Activated CD8-positive, alpha-beta memory T cell treated with anti-CD3 and anti-CD28 coated beads for 48 hours (primary cell): ENCODE results near the gene TMOD1.

Source experiments
- DNase-seq, 3 experiments: peaks; one replicate each; pipeline ENCODE4 v3.0.0-alpha.2; 2020; ENCODE audit warnings: low read depth in 2 of 3, low spot score in 2 of 3

TMOD1 gene

GRCh38 chr9:97516111-97516510 is 14.6 kb downstream of the TMOD1 start:
- no peak for DNase-seq

DNA sequence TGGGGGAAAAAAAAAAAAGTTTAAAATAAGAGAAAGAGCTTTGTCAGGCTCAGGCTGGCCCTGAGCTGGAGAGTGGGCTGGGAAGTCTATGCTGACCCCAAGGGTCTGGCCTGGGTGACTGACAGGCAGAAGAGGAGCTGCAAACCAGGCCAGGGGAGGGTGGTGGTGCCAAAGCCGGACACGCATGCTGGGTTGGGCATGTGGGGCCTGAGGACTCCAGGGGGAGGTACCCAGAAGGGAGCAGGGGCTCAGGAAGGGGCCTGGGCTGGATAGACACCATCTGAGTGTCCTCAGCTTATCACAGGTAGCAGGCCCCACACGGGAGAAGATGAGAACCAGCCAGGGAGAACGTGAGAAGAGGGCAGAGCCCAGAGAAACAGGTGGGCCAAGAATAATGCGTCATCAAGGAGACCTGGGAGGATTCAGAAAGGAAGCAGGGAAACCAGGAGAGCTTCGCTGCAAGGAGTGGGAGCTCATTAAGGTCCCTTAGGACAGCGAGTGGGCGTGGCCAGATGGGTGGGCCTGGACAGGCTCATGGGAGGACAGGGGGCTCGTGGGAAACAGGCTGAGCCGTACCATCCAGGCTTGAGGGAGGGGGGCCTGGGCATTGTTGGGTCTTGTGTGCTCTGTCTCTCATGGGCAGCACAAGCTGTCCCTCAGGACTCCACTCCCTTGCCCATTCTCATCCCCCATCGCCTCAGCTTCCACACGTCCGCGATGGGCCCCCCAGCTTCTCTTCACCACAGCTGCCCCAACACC is 16.0 kb downstream of the TMOD1 start:
- DNase-seq = no peak

DNA sequence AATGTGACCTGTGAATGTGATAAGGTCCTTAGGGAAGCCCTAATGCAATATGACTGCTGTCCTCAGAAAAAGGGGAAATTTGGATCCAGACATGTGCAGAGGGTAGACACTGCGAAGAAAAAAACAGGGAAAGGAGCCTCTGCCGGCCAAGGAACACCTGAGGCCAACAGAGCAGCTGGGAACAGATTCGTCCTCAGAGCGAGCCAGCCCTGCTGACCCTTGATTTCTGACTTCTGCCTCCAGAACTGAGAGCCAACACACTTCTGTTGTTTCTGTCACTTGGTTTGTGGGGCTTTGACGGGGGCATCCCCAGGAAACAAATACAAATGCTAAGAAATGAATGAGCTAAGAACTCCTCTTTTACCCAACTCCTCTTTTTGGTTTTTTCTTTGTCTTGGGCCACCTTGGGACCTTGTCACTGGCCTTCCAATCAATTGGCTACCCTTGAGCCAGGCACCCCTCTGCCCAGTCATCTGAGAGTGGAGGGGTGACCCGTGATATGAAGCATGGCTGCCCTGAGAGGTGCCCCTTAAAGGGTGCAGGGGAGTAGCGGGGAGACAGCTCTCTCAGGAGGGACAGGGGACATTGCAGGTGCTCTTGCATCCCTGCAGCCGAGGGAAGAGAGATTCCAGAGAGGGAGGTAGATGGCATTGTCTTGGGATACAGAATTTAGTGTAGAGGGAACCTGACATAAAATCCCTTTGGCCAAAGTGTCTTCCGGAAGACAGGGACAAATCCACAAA is 16.9 kb downstream of the TMOD1 start:
- no peak for DNase-seq

DNA sequence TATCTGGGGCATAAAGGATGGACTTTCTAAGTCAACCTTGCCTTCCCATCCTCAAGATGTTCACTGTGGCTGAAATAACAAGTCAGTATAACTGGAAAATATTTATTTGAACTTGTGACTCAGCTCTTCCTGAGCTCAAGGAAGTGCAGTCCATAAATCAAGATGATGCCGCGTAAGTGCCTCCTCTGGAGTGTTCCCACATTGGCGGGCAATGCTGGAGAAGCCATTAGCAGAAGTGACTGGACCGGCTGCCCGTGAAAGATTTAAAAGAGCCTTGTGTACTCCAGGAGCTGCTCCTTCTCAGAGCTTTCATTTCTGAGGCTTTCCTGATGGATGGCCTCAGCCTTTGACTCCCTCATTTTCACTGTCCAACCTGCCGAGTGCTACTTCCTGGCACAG is 17.4 kb downstream of the TMOD1 start:
- no peak for DNase-seq

DNA sequence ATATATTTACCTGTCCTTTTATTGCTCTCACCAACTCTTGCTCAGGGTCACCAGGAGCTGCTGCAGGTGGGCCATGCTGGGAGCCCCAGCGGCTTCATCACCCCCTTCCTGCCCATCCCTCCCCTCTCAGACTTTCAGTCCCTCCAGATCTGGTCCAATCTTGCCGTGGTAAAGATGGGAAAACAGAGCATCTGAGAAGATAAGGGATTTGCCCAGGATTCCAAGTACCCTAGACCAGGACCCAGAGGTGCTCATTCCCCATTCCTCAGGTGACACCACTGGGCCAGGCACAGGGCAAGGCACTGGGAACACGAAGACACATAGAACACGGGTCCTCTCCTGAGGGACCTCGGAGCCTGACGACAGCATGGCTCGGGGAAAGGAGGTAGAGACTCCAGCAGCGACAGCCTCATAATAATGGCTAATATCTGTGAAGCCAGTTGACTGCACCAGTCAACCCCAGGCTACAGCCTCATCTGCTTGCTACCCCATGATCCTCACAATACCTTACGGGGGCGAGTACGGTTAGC is 18.0 kb downstream of the TMOD1 start:
- DNase-seq = no peak

GRCh38 chr9:97521576-97522333 is 20.3 kb downstream of the TMOD1 start:
- no peak for DNase-seq

- no peak for DNase-seq
Measured at GRCh38 chr9:97524424-97524823, 23.0 kb downstream of the TMOD1 start.

DNA sequence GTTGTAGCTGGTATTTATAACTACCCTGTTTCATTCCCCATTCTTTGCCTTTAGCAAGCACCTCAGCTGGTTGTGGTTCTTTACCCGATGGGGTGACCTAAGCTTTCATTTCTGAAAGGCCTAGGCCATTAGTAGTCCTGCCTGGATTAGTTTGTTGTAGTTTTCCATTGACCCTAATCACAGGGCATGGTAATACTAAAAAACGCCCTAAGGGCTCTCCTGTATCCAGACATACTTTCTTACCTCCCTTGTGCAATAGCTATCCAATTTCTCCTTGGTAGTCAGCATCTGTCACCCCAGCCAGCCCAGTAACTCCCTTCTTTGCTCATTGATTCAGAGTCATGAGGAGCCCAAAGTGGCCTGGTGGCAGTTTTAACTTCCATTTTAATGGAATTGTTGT is 24.0 kb downstream of the TMOD1 start:
- DNase-seq = no peak

GRCh38 chr9:97526895-97527575 is 25.6 kb downstream of the TMOD1 start:
- no peak for DNase-seq

DNA sequence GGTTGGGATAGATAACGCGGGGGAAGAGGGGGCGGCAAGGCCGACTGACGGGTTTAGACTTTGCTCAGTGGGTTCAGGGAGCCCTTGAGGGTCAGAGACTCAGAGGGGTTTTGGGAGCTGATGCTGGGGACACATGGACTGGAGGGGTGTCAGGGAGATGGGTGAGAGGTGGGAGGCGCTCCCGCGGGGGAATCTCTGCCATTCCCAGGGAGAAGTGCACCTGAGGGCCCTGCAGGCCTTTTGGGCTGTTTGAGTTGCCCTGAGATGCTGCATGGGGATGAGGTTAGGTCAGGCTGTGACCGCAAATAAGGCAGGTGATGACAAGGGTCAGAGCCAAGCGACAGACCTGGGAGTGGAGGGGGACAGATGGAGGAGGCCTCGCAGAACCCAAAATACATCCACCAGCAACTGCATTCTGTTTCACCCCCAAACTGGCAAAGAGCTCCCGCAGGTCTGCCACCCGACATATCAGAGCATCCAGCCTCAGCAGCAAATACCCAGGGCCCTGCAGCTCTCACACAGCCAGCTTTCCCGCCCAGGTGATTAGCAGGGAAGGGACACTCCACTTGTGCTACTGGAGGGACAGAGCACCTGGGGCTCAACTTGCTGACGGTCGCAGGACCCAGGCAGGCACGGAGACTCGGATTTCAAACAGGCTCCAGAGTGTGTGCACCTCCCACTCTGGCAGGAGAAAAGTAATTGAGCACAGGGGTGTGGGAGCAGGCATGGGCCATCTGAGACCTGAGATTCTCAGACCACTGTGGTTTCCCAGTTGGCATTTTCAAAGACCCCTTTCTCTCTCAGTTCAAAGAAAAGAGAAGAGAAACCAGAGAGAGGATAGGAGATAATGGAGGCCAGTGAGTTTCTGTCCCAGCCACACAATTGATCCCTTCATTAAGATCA is 26.4 kb downstream of the TMOD1 start:
- DNase-seq = no peak

- DNase-seq = no peak
Measured at GRCh38 chr9:97528529-97529230, 27.2 kb downstream of the TMOD1 start.

DNA sequence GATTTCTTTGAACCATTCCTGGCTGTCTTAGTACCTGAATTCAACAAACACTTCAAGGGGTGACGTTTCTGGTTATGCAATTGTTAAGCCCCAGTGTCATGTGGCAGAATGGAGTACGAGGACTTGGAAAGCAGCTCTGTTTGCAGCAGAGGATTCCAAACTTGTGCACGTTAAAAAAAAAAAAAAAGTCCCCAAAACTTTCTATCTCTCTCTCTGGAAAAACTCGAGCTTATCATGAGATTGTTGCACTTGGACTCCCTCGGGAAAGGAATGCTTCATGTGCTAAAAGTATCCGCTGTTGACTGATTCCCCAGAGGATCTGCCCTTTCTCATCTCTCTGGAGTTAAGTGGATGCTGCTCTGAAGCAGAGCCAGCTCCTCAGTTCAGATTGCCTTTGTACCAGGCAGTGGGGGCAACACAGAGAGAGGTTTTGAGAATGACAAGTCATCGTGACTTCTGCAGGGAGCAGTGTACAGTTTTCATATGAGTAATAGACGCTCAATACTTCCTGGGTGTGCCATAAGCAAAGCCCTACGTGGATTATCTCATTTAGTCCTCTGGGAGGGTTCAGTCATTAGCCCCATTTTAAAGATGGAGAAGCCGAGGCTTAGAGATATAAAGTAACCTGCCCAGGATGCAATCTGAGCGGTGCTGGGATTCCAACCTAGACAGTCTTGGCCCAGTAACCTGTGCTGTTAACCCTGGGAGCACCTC is 28.1 kb downstream of the TMOD1 start:
- DNase-seq = no peak

- no peak for DNase-seq
Measured at GRCh38 chr9:97531888-97532376, 30.5 kb downstream of the TMOD1 start.

- DNase-seq = no peak
Measured at GRCh38 chr9:97534185-97534584, 32.7 kb downstream of the TMOD1 start.

DNA sequence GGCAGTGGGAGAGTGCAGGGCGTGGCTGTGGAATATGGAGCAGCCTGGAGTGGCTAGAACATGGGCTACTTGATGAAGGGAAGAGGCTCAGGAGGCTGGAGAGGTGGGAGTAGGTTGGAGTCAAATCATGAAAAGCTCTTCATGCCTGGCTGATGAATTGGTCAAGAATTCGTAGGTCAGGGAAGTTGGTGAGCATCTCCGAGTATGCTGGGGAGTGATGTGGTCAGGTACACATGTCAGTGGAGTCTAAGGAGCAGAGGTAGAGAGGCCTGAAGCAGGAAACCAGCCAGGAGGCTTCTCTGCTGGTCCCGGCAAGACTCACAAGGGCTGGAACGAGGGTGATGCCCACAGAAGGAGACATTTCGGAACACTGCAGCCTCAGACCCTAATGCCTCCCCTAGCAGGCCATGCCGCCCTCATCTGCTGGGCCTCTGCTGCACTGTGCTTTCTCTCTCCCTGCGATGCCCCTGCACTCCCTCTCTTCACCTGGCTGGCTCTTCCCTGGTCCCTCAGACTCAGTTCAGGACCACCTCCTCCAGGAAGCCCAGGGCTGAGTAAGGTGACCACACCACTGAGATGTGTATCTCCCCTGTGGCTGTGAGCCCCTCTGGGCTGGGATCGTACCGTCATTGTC is 33.6 kb downstream of the TMOD1 start:
- no peak for DNase-seq

DNA sequence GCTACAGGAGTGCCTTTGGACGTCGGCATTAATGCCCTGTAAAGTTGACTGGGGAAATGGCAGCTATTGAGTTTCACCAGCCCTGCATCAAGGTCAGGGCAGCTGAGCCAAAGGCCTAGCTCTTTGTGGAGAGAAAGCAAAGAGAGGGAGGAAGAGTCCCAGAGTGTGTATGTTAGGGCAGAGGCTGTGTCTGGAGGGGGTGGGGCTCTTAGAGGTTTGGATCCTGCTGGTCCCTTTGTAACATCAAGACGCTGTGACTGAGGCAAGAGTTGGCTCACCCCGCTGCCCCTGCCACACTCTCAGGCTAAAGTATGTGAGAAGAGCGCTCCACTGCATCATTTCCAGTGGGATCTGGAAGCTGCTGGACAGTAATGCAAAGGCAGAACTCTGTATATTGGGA is 34.3 kb downstream of the TMOD1 start:
- no peak for DNase-seq

DNA sequence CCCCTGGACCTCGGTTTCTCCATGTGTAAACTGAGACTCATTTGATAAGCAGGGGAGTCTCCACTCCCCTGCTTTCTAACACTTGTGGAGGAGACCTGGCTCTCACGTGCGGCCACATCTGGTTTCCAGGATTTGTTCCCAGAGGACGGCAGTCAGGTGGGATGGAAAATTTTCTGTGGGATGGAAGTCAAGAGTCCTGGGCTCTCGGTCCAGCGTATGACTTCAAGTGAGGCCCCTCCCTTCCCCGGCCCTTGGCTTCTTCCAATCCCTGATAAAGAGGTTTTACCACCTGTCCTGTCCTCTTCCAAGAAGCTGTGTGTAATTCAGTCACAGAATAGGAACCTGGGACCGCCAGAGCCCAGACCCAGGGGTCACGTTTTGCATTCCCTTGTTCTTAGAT is 35.0 kb downstream of the TMOD1 start:
- no peak for DNase-seq

DNA sequence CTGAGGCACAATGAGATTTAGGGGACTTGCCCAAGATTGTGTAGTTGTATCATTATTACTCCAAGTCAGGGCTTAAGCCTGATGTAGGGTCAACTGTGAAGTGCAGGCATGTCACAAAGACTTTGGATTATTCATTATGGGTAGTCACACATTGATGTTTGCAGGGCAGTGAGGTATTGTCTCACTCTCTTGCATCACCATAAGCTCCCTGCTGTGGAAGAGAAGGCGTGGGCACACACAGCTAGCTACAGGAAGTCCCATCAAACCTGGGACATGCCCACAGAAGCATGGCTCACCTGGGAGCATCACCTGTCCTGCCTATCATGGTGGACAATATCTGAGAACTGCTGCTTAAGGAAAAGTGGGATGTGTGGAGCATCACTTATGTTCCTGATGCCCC is 42.1 kb downstream of the TMOD1 start:
- no peak for DNase-seq
